Measurements from ENCODE around the gene SYTL3.
A peak's percentile ranks its signal among the peaks of the same experiment; 100 is the strongest.

DNA sequence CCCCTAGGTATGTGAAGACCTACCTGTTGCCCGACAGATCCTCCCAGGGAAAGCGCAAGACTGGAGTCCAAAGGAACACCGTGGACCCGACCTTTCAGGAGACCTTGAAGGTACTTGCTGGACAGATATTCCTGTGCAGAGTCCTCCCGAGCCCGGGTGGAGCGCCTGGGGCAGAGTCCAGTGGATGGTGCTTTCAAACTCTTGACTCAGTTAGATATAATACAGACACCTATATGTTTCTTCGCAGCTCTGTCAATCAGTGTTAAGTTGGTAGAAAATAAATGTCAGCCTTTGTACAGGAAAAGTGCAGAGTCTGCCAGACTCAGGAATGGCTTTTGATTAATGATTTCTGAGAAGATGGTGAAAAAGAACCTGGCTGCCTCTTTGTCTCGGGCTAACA, 102.1 kb downstream of the SYTL3 start:
- TF ChIP-seq, protein P1, sequence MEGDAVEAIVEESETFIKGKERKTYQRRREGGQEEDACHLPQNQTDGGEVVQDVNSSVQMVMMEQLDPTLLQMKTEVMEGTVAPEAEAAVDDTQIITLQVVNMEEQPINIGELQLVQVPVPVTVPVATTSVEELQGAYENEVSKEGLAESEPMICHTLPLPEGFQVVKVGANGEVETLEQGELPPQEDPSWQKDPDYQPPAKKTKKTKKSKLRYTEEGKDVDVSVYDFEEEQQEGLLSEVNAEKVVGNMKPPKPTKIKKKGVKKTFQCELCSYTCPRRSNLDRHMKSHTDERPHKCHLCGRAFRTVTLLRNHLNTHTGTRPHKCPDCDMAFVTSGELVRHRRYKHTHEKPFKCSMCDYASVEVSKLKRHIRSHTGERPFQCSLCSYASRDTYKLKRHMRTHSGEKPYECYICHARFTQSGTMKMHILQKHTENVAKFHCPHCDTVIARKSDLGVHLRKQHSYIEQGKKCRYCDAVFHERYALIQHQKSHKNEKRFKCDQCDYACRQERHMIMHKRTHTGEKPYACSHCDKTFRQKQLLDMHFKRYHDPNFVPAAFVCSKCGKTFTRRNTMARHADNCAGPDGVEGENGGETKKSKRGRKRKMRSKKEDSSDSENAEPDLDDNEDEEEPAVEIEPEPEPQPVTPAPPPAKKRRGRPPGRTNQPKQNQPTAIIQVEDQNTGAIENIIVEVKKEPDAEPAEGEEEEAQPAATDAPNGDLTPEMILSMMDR (IDR thresholded peaks at IDR 0.05): no peak
- no peak for TF ChIP-seq POLR2A (IDR thresholded peaks at IDR 0.05)
- no peak for TF ChIP-seq EP300 (IDR thresholded peaks at IDR 0.05; ENCODE audit: low read depth)
- peak in 1 of 3 donors; percentile 36 for TF ChIP-seq POLR2AphosphoS5 (IDR thresholded peaks at IDR 0.05)
